ENCODE results near the gene PRDM11. TPM values are rescaled to one million over a fixed set of nuclear protein-coding genes. Genes with fewer than 3 reads are reported as not detected.

PRDM11 gene
- 8.3 to 12.4 TPM (median 11.2 TPM) in 3 replicates for total RNA-seq (2021)
- percentile 51 among the genes with signal in this experiment for Bru-seq, nascent RNA
- long read RNA-seq, experiment 1, partial matches to known transcripts = 7 of 32 reads
- long read RNA-seq, experiment 1, other reads (novel, unspliced or antisense) = 25 of 32 reads
- long read RNA-seq, experiment 2, partial matches to known transcripts = 0 of 7 reads
- long read RNA-seq, experiment 2, other reads (novel, unspliced or antisense) = 7 of 7 reads
- long read RNA-seq, experiment 3 = 0 reads

DNA sequence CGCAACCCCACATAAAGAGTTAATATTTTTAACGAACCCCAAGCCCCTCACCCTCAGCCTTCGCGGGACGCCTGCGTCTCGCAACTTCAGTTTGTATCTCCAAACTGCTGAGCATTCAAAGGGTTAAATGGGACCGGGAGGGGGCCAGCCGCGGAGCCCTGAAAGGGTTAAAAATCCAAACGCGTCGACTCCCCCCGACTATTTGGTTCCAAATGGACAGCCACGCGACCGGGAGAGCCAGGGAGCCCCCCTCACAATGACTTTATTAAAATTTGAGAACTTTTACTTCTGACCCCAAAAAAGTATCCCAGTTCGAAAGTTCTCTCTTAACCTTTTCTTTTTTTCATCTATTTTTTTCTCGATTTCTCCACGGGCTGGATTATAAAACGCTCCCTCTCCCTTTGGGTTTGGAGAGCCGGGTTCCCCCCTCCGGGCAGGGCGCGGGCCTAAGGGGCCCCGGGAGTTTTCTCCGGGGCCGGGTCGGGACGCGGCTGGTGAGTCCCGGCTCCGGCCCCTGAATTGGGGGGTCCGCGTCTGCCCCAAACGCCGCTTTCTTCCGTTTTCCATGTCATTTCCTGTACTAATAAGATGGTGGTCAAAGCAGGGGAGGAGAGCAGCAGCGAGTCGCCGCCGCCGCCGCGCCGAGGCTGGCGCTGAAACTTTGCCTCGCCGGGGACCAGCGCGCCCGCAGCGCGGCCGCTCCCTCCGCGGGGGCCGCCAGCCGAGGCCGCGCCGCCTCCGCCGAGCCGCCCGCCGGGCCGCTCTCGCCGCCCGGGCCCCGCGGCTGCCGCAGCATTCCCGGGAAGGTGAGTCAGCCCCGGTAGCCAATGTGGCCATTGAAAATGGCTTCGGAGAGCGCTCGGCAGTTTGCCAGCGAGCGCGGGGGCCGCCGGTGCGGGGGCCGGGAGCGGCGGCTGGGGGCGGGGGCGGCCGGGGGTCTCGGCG is at the start of gene PRDM11:
TSS of gene PRDM11 (plus strand) at position 568 of the 945 bp plus-strand sequence. CDS start 35,128 bp downstream, outside the sequence.
- no peaks in the 10 kb centered on the region for H3K36me3 Mint-ChIP-seq
- DNase-seq (ENCODE audit: low spot score) = peak; percentile 34
- peaks cover 15% of the 10 kb centered on the region for H3K9me3 Mint-ChIP-seq
- POLR2A ChIA-PET = no interaction called here
- TF ChIP-seq SP1 (CRISPR knock-in tag; conservative IDR thresholded peaks at IDR 0.05) (0 out of 2 replicates have a peak, but pooled peaks have one; percentile 22), SOX15 (CRISPR knock-in tag; IDR thresholded peaks at IDR 0.05) (no peak)
- ATAC-seq = peak; percentile 5
- H3K4me1 Mint-ChIP-seq = peaks cover 20% of the 10 kb centered on the region
- peak within 1 kb of the TSS; percentile 86 for H3K4me3 Mint-ChIP-seq
- H3K27me3 Mint-ChIP-seq (ENCODE audit: low read depth) = peaks cover 44% of the 10 kb centered on the region
- peak within 1 kb of the TSS; percentile 82 for H3K27ac Mint-ChIP-seq
- CTCF ChIA-PET = interaction anchor here (0.9 to 1.0 kb wide), 4 partner anchors 35 to 194 kb away, joined by 3 to 4 read pairs (median 4); no protein-coding TSS in a partner anchor

DNA sequence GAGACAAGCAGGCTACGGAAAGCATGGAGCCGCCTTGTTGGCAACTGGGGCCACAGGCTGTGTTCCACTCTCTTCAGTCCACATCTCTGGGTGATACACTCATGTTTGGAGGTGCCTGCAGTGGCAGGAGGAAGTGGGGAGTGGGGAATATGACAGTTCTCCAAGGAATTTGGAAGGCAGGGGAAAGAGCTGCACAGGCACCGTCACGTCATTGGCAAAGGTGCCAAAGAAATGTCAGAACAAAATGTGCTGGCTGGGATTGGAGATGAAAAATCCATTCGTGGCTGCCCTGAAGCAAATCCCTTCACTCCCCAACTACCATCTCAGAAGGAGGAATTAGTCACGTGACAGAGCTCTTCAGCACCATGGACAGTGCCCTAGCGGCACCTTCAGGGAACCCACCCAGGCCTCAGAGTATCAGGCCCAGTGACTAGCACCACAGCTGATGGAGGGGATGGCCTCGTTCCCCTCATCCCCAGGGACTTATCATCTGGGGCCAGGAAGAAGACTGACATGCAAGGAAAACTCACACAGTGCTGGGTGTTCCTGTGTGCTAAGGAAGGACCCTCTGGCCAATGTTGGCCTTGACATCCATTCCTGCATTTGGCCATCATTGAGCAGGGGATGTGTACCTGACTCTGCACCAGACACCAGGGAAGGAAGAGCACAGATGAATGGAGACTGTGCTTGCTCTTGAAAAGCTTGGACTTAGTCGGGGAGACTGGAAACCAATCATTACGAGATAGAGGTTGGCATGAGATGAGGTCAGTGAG is 48.5 kb upstream of the PRDM11 start:
- Mint-ChIP-seq H3K27me3 (ENCODE audit: low read depth) (peaks cover 5% of the 10 kb centered on the region; the same call in 1 of the 2 replicates), H3K9me3 (no peaks in the 10 kb centered on the region), H3K36me3 (no peaks in the 10 kb centered on the region), H3K4me3 (no peak overlapping the region), H3K27ac (no peak overlapping the region), H3K4me1 (peaks cover 26% of the 10 kb centered on the region)
- POLR2A ChIA-PET = no interaction called here
- peak; percentile 46 for ATAC-seq
- CTCF ChIA-PET = interaction anchor here (0.7 to 9.9 kb wide), 8 partner anchors 8 to 169 kb away, joined by 3 to 221 read pairs (median 6); no protein-coding TSS in a partner anchor
- peak; percentile 88 for DNase-seq (ENCODE audit: low spot score)
- TF ChIP-seq, protein P1, sequence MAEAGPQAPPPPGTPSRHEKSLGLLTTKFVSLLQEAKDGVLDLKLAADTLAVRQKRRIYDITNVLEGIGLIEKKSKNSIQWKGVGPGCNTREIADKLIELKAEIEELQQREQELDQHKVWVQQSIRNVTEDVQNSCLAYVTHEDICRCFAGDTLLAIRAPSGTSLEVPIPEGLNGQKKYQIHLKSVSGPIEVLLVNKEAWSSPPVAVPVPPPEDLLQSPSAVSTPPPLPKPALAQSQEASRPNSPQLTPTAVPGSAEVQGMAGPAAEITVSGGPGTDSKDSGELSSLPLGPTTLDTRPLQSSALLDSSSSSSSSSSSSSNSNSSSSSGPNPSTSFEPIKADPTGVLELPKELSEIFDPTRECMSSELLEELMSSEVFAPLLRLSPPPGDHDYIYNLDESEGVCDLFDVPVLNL (CRISPR knock-in tag; IDR thresholded peaks at IDR 0.05; ENCODE audit: borderline replicate concordance, low read depth) = peak; percentile 65; the same call in 1 of the 2 replicates
- peak; percentile 89; the same call in 1 of the 2 replicates for TF ChIP-seq SMAD3 (CRISPR knock-in tag; IDR thresholded peaks at IDR 0.05; ENCODE audit: borderline replicate concordance)
- no peak for TF ChIP-seq ZNF396 (CRISPR knock-in tag; IDR thresholded peaks at IDR 0.05; ENCODE audit: borderline replicate concordance)
- TF ChIP-seq, protein P2, sequence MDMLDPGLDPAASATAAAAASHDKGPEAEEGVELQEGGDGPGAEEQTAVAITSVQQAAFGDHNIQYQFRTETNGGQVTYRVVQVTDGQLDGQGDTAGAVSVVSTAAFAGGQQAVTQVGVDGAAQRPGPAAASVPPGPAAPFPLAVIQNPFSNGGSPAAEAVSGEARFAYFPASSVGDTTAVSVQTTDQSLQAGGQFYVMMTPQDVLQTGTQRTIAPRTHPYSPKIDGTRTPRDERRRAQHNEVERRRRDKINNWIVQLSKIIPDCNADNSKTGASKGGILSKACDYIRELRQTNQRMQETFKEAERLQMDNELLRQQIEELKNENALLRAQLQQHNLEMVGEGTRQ (CRISPR knock-in tag; IDR thresholded peaks at IDR 0.05) = peak; percentile 95
- 0 out of 2 replicates have a peak, but pooled peaks have one; percentile 2 for TF ChIP-seq ZBTB21 (CRISPR knock-in tag; IDR thresholded peaks at IDR 0.05; ENCODE audit: borderline replicate concordance)
- peak; percentile 88 for TF ChIP-seq NFE2L1 (CRISPR knock-in tag; IDR thresholded peaks at IDR 0.05)
- TF ChIP-seq, protein P3, sequence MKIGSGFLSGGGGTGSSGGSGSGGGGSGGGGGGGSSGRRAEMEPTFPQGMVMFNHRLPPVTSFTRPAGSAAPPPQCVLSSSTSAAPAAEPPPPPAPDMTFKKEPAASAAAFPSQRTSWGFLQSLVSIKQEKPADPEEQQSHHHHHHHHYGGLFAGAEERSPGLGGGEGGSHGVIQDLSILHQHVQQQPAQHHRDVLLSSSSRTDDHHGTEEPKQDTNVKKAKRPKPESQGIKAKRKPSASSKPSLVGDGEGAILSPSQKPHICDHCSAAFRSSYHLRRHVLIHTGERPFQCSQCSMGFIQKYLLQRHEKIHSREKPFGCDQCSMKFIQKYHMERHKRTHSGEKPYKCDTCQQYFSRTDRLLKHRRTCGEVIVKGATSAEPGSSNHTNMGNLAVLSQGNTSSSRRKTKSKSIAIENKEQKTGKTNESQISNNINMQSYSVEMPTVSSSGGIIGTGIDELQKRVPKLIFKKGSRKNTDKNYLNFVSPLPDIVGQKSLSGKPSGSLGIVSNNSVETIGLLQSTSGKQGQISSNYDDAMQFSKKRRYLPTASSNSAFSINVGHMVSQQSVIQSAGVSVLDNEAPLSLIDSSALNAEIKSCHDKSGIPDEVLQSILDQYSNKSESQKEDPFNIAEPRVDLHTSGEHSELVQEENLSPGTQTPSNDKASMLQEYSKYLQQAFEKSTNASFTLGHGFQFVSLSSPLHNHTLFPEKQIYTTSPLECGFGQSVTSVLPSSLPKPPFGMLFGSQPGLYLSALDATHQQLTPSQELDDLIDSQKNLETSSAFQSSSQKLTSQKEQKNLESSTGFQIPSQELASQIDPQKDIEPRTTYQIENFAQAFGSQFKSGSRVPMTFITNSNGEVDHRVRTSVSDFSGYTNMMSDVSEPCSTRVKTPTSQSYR (CRISPR knock-in tag; IDR thresholded peaks at IDR 0.05) = 0 out of 2 replicates have a peak, but pooled peaks have one; percentile 24
- peak; percentile 93 for TF ChIP-seq ESRRA (CRISPR knock-in tag; IDR thresholded peaks at IDR 0.05; ENCODE audit: borderline replicate concordance)
- peak; percentile 97 for TF ChIP-seq ZNF232 (CRISPR knock-in tag; IDR thresholded peaks at IDR 0.05)
- TF ChIP-seq ATF1 (CRISPR knock-in tag; IDR thresholded peaks at IDR 0.05) = no peak
- peak; percentile 57; the same call in 1 of the 2 replicates for TF ChIP-seq TEAD4 (CRISPR knock-in tag; IDR thresholded peaks at IDR 0.05)
- 0 out of 2 replicates have a peak, but pooled peaks have one; percentile 77 for TF ChIP-seq ETV6 (CRISPR knock-in tag; IDR thresholded peaks at IDR 0.05)
- TF ChIP-seq TEAD1 (CRISPR knock-in tag; IDR thresholded peaks at IDR 0.05) = peak; percentile 93
- TF ChIP-seq ZNF219 (CRISPR knock-in tag; IDR thresholded peaks at IDR 0.05; ENCODE audit: borderline replicate concordance) = no peak
- TF ChIP-seq, protein P4, sequence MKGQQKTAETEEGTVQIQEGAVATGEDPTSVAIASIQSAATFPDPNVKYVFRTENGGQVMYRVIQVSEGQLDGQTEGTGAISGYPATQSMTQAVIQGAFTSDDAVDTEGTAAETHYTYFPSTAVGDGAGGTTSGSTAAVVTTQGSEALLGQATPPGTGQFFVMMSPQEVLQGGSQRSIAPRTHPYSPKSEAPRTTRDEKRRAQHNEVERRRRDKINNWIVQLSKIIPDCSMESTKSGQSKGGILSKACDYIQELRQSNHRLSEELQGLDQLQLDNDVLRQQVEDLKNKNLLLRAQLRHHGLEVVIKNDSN (CRISPR knock-in tag; IDR thresholded peaks at IDR 0.05) = peak; percentile 96
- 0 out of 2 replicates have a peak, but pooled peaks have one; percentile 51 for TF ChIP-seq KAT7 (CRISPR knock-in tag; IDR thresholded peaks at IDR 0.05; ENCODE audit: borderline replicate concordance)
- 0 out of 2 replicates have a peak, but pooled peaks have one; percentile 35 for TF ChIP-seq SP1 (CRISPR knock-in tag; conservative IDR thresholded peaks at IDR 0.05)
- peak; percentile 39; the same call in 1 of the 2 replicates for TF ChIP-seq RELA (CRISPR knock-in tag; IDR thresholded peaks at IDR 0.05; ENCODE audit: borderline replicate concordance)
- peak; percentile 88 for TF ChIP-seq FOXP1 (CRISPR knock-in tag; IDR thresholded peaks at IDR 0.05; ENCODE audit: borderline replicate concordance)
- TF ChIP-seq, protein P5, sequence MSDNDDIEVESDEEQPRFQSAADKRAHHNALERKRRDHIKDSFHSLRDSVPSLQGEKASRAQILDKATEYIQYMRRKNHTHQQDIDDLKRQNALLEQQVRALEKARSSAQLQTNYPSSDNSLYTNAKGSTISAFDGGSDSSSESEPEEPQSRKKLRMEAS (CRISPR knock-in tag; IDR thresholded peaks at IDR 0.05) = peak; percentile 42; the same call in 1 of the 2 replicates
